DND-41 (cell line): ENCODE data around the gene ACLY.

Source experiments
- CTCF ChIP-seq: IDR thresholded peaks from 2 replicates; pipeline ENCODE4 v1.5.1; 2012; ENCODE audit warnings: borderline replicate concordance, low read length, moderate library complexity, mild to moderate bottlenecking; ENCODE audit not compliant: poor library complexity, severe bottlenecking; ENCODE audit errors: extremely low read depth
- EZH2 ChIP-seq: IDR thresholded peaks from 3 replicates; pipeline ENCODE4 v1.6.1; 2012; ENCODE audit warnings: borderline replicate concordance, low read depth, mild to moderate bottlenecking, moderate library complexity, low read length, inconsistent platforms; ENCODE audit not compliant: severe bottlenecking

GRCh38 chr17:41935641-41936040 is 16.9 kb upstream of the ACLY start:
- TF ChIP-seq CTCF (no peak), EZH2 (no peak)
